ENCODE measurements around the gene CDH23.

The CDH23 gene

GRCh38 chr10:71517298-71518169 lies 120.8 kb downstream of the CDH23 start:
- no peak for DNase-seq

- DNase-seq: no peak
Observed at GRCh38 chr10:71520042-71520441, 123.3 kb downstream of the CDH23 start.

DNA sequence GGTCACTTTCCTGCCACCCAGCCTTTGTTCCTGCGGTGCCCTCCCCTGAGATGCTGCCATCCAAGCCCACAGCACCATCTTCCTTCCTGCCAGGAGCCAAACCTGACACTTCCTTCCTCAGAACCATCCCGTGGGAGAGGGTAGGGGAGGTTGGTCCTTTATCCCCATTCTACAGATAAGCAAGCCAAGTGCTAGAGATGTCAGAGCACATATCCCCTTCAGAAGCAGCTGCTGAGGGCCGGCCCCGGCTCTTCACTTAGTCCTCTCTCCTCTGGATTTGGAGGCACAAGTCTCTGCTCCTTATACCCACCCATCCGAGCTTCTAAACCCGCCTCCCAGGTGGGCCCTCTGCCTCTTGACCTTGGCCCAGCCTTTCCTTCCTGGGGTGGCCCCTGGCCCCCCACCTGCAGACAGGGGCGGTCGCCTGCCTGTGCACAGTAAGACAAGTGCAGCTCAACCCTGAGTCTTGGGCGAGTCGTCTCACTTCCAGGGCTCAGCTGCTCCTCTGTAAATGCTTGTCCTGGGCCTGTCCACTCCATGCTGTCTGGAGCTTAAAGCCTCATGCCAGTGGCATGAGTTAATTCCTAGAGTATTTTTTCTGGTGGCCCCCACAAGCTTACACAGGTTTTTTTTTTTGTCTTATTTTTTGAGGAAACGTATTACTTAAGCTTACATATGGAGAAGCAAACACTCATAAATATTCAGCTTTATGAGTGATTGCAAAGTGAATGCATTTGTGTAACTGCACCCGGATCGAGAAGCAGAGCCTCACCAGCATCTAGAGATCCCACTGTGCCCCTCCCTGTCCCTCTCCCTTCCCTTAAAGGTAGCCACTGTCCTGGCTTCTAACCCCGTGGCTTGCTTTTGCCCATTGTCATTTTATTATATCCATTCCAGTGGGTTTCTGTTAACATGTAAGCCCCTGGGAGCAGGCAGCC lies 125.1 kb downstream of the CDH23 start:
- no peak for DNase-seq

- no peak for DNase-seq
Observed at GRCh38 chr10:71522442-71523144, 125.9 kb downstream of the CDH23 start.

- no peak for DNase-seq
Observed at GRCh38 chr10:71523756-71524155, 127.0 kb downstream of the CDH23 start.

DNA sequence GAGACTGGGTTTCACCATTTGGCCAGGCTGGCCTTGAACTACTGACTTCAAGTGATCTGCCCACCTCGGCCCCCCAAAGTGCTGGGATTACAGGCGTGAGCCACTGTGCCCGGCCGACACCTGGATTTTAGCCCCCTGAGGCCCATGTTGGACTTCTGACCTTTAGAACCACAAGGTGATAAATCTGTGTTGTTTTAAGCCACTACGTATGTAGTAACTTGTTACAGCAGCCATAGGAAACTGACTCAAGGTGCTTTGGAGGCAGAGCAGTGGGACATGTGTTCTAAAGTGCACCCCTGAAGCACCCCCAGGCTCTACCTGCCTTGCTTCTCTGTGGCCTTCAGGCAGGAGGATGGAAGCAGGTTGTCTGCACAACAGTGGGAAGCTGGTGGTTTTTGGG lies 128.4 kb downstream of the CDH23 start:
- no peak for DNase-seq

GRCh38 chr10:71525721-71526120 lies 129.0 kb downstream of the CDH23 start:
- no peak for DNase-seq

DNA sequence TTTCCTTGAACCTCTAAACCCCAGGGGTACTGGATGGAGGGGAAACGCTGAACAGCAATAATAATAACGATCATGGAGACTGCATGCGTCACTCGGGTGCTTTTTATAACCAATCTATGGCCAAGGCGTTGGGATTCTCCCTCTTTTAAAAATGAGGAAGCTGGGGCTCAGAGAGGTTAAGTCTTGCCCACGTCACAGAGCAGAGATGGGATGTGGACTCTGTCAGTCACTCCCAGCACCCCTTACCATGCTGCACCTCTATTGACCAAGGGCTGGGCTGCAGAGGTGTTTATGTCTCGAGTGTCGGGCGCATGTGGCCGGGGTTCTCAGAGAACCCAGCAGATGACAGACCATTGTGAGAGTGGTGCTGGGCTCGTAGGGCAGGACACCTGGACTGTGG lies 129.9 kb downstream of the CDH23 start:
- DNase-seq: peak in 1 of 2 donors; percentile 14

GRCh38 chr10:71527135-71527534 lies 130.4 kb downstream of the CDH23 start:
- no peak for DNase-seq

DNA sequence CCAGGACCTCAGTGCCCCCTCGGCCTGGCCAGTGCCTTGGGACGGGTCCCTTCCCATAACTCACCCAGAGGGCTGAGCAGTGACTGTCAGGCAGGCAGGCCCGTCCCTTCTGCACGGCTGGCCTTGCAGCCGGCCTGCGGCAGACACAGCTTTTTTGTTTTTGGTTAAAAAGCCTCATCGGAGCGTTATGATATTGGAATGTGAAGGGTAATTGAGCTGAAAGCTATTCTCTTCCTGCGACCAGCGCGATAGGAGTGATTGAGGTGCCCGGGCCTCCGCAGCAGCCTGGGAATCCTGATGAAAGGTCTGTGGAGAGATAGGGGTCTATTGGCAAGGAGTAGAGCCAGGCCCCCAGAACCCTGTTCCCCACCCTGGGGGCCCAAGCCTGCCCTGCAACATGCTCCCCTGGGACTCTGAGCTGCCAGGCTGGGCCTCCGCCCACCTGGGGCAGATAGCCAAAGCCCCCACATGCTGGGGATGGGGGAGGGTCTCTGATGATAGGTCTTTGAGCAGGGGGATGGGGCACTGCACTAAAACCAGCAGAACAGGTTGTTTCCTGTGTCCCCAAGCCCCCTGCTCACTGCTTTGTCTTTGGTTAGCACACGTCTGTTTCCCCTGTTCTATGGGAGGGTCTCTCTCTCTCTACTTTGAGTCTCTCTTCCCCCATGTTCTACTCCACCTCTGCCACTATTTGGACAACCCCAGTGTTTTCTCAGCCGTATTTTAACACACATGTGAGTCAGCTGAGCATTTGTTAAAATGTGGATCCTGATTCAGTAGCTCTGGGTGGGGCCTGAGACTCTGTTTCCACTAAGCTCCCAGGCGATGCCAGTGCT lies 131.9 kb downstream of the CDH23 start:
- no peak for DNase-seq

DNA sequence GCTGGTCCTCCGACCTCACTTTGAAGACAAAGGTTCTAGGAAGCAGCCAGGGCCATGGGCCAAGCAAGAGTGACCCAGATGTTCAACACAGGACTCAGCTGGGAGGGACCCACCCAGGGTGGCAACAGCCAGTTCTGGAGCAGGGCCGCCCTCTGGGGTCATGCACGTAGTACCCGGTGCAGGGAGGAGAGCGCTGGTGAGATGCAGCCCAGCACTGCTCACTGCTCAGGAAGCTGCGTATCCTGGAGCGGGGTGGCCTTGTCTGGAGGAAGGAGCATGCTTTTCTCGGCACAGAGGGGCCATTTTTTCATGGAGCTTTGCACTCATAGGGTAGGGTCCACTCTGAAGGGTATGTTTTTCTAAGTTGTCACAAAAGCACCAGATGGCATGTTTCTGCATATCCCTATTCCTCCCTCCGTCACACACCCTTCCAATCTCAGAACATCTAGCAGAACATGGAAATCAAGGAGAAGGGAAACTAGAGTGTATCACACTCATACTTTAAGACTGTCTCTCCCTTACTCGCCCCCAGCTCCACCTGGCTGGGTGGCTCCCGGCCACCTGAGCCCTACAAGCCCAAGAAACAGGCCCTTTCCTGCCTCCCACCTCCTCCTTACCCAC lies 132.6 kb downstream of the CDH23 start:
- no peak for DNase-seq

DNA sequence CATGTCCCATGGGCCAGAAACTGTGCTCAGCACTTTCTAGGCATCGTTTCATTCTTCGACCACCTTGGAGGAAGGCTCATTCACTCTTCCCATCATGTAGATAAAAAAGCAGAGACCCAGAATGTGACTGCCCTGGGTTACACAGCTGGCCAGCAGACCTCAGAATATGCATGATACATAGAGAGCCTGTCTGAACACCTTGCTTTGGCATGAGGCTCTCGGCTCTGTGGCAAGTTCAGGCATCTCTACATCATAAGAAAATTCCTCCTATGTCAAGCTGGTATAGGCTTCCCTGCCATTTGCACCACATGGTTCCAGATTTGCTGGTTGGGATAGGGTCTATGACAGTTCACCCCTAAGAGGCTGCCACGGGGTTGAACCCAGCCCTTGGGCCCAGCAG lies 134.1 kb downstream of the CDH23 start:
- DNase-seq: no peak

GRCh38 chr10:71531485-71532446 lies 135.0 kb downstream of the CDH23 start:
- peak in 1 of 2 donors; percentile 35 for DNase-seq

DNA sequence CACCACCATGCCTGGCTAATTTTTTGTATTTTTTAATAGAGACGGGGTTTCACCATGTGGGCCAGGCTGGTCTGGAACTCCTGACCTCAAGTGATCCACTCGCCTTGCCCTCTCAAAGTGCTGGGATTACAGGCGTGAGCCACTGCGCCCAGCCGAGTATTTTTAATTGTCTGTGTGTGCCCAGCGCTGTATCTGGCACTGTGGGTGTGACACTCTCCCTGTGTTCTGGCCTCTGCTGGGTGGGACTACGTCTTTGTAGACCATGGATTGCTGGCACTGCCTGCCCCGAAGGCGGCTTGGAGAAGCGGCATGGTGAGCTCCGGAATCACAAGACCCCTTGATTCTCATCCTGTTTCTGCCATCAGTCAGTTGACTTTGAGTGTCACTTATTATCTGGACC lies 136.2 kb downstream of the CDH23 start:
- DNase-seq: no peak

GRCh38 chr10:71533936-71534335 lies 137.2 kb downstream of the CDH23 start:
- DNase-seq: no peak

DNA sequence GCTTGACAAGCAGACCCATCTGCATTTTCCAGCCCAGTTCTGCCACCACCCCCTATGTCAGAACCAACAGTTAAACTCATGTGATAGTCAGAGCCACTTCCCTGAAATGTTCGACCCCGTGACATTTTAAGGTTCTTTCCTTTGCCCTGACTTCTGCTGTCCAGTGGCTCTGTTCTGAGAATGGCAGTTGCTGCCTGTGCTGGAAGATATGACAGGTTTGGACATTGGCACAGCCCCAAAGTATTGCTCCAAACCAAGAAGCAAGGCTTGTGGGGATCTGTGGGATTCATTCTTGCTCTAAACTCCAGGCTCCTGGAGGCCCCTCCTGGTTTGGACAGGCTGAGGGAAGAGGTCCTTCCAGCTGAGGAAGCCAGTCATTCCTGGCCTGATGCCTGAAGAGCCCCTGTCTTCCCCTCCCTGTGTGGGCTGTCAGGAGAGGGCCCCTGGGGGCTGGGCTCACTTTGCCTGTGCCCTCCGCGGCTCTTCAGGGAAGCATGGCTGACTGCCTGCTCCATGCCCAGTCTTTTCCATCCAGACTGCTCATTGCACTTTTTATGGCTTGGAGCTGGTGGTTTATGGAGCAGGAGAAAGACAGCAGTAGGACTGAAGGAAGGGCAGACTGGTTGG lies 138.0 kb downstream of the CDH23 start:
- DNase-seq: peak; percentile 35 to 38

DNA sequence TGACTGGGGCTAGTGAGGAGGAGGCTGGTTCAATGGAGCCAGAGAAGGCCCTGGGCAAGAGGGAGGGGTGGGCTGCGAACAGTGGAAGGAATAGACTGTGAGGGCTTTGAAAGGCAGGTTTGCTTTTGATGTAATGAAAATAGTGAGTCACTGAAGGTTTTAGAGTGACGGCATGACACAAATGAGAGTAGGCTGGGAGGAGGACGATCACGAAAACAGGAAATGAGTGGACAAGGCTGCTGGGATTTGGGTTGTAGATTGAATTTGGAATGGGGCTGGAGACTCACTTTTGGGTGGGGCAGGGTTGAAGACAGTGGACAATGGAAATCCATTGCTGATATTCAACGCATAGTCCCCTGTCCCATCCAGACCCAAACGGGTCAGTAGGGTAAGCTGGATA lies 139.6 kb downstream of the CDH23 start:
- no peak for DNase-seq

- DNase-seq: no peak
Observed at GRCh38 chr10:71537125-71537524, 140.4 kb downstream of the CDH23 start.

DNA sequence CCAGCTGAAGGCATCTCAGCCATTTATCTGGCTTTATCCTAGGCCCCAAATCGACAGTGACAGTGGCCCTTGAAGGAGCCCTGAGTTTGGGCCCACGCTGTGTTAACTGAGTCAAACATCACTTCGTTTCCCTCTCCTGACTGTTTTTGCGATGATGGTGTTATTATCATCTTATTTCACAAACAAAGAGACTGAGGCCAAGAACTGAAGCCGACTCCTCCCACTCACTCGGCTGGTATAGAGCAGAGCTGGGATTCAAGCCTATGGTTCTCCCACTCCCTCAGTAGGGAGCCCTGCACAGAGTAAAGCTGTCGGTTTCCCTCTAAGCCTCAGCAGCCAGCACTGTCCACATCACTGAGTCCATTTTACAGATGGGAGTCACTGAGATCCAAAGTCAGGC lies 141.0 kb downstream of the CDH23 start:
- no peak for DNase-seq
